A172 (cell line): ENCODE results near the gene MYO3A. TPM values are rescaled to one million over a fixed set of nuclear protein-coding genes. Genes with fewer than 3 reads are reported as not detected.
A peak's percentile ranks its signal among the peaks of the same experiment; 100 is the strongest.
"Not testable (repeated sequence)": the region's sequence is repeated elsewhere in the genome, so short reads cannot be mapped to it uniquely, and the experiment has no call there.

Source experiments
- DNase-seq: peaks from one replicate; pipeline ENCODE4 v3.0.0-alpha.2; 2015; ENCODE audit warnings: low spot score
- total RNA-seq: library from RNA; depleted of rRNA; stranded (reverse); fragments of >200 nt; shearing (Covaris generic); gene quantifications from 2 replicates; pipeline ENCODE4 v1.2.3, GENCODE V29; 2014

The MYO3A gene
- total RNA-seq, 1 experiment from 2014 or later, result not detected

DNA sequence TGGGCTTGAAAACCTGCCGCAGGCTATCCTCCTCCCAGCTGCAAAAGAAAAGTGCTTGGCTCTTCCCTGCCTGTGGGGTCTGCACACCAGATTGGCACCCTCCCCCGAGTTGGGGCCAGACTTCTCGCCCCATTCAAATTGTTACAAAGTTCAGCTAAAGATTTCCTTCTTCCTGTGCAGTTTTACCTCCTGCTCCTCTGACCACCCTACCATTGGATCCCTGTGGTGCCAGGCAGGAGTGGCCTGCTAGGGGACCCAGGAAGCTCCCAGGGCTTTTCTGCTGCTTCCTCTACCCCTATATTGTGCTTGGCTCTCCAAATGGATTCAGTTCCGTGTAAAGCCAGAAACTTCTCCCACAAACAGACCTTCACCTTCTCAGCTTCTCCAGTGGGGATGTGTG, 147.4 kb downstream of the MYO3A start:
- DNase-seq, result no peak

DNA sequence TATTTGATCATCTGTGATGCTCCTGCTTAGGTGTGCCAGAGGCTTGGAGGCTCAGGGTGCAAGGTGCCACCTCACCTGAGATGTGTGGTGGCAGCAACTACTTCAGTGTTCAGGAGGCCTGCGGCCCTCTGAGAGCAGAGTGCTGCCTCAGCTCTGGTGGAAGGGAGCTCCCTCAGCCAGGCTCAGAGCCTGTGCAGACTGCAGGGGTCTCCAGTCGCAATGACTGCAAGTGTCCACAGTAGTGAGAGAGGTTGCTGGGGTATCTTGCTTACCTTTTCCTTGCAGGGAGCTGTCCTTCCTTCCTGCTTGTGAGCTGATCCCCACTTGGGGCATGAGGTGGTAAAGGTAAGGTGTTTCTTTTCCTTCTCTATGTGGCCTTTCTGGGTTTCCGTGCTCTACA, 151.5 kb downstream of the MYO3A start:
- DNase-seq, result no peak

DNA sequence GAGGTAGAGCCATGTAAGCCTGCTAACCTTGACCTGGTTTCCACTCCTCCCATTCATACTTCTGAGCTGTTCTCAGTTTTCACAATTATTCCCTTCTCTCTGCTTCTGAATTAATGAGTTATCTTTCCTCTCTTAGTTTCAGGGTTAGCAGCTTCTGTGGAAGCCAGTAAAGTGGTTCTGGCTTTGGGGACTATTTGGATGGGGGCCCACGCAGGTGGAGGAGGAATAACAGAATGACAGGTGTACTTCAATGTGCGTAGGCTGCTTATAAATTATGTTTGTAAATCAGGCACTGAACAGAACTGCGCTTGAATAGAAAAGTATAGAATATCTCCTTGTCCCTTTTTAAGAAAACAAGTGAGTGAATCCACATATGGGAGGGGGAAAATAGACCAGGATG, 153.6 kb downstream of the MYO3A start:
- no peak for DNase-seq

DNA sequence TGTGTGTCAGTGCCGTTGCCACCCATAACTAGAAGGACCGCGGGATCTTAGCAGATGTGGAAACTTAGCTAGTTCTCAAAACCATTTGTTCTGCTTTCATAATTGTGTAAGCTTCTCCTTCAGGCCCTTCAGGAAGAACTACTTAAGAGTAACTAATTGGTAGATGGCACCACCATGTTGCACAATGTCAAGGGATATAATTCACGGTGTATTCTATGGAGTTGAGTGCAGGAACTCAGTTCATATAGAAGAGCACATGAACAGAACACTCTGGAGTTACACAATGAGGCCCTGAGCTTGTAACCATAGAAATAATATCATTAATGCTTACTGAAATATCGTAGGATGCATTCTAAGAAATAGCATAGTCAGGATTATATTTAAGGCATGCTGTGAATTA, 156.0 kb downstream of the MYO3A start:
- no peak for DNase-seq

DNA sequence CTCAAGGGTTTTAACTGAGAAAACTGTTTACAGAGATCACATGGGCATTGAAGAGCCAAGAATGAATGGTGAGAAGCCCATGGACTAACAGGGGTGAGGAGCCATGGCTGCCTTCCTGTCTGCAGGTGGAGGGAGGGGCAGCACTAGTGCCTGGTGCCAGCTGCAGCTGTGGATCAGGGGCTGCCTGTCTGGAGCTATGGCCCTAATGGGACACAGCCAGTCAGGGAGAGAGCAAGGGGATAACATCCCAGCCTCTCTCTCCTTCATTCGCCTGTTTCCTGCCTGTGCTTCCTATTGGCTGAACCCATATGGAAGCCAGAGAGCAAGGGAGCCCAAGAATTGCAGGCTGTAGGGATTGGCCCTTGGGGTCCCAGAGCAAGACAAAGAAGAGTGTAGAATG, 156.7 kb downstream of the MYO3A start:
- DNase-seq, result no peak

DNA sequence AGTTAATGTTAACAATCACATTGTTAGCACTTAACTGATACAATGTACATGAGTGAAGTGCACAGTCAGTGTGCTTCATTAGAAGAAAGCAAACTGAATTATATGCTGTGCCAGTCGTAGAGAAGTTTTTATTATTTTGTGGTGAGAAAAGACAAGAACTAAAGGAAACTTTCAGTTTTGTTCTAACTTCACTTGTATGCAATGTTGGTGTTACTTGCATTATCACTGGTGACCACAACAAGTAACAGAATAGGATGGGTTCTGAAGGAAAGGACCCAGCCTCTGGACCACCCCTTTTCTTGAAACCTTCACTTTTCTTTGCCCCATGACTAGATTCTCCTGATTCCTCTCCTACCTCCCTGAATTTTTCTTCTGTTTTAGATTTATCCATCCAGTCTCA, 159.2 kb downstream of the MYO3A start:
- no peak for DNase-seq

DNA sequence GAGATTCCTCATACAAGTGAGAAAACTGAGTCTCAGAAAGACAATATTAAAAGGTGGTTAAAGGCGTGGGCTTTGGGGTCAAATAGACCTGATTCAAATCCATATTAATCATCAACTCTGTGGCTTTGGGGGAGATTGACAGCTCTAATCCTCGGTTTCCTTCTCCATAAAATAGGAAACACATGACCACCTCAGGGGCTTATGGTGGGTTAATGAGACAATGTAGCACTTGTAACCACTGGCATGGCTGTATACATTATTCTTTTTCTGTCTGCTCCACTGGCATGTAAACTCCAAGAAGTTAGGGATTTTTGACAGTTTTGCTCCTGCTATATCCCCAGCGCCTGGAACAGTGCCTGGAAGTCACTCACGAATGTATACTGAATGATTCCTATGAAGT, 161.8 kb downstream of the MYO3A start:
- no peak for DNase-seq

DNA sequence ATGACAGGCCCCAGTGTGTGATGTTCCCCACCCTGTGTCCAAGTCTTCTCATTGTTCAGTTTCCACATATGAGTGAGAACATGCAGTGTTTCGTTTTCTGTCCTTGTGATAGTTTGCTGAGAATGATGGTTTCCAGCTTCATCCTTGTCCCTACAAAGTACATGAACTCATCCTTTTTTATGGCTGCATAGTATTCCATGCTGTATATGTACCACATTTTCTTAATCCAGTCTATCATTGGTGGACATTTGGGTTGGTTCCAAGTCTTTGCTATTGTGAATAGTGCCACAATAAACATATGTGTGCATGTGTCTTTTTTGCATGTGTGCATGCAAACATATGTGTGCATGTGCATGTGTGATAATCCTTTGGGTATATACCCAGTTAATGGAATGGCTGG, 163.5 kb downstream of the MYO3A start:
- not testable (repeated sequence) for DNase-seq

DNA sequence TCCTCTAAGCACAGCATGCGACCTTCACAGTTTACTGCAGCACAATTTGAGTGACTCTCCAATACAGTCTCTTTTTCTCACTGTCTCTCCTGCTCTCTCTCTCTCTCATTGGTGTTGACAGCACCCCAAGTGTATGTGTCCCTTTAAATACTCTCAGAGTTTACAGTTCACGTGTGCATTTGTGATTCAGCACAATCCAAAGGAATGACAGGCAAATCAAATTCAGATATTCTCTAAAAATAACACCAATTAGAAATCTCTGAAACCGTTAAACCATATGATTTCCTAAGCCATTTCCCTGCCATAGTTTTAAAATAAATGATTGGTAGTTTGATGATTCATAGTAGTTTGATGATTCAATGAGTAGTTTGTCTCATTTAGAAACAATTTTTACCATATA, 178.5 kb downstream of the MYO3A start:
- DNase-seq, result peak; percentile 59

DNA sequence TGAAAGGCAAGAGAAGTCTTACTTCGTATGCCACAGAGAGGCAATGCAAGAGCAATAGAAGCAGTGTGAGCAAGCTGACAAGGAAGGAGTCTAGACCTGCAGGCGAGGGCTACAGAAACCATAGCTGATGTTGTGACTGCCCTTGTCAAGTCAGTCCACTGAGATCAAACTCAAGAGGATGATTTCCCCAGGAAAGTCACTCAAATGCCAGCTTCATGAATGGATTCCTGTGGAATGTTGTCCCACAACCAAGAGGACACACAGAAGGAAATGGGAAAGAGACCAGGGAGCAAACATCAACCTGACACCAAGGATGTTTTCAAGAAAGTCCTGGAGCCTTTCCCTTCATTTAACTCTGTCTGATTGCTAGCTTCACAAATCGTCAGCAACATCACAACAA, 204.6 kb downstream of the MYO3A start:
- no peak for DNase-seq

DNA sequence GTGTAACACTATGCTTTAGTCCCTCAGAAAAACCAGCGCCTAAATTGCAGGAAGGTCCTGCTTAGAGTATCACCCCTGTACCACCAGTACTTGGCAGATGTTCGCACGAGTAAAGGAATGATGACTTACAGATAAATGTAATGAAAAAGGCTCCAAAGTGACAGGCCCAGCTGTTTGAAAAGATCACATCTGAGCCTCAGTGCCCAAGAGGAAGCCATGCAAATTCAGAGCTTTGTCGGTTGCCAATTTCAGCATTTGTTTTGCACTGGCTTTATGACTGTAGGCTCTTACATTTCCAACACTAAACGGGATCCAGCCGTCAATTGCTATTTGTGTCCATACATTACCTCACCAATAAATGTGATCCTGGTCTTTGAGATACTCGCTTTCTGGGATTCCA, 222.0 kb downstream of the MYO3A start:
- no peak for DNase-seq

DNA sequence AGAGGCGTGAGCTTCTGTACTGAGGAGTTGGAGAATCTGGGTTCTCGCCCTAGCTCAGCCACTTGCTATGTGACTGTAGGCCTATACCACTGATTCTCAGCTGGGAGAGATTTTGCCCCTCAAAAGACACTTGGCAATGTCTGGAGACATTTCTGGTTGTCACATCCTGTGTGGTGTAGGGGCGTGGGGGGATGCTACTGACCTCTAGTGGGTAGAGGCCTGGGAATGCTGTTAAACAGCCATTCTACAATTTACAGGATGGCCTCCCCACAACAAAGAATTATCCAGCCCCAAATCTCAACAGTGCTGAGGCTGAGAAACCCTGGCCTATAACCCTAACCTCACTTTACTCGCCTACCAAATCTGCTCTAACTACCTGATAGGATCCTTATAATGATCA, 223.7 kb downstream of the MYO3A start:
- peak; percentile 6 for DNase-seq

DNA sequence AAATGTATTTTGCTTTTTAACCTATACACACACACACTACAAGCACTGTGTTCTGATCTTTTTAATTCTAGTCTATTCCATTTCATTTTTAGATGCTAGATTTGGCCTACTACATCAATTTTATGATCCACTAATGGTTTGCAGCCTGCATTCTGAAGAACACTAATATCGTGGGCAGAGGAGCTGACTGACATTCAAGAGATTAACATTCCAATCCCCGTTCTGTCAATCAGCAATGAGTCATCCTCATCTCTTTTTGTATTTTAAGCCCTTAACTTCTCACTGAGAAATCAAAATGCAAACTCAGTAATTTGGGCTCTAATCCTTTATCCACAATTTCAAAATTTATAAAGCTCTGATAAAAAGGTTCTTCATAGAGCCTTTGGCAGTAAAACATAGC, 235.4 kb downstream of the MYO3A start:
- no peak for DNase-seq

DNA sequence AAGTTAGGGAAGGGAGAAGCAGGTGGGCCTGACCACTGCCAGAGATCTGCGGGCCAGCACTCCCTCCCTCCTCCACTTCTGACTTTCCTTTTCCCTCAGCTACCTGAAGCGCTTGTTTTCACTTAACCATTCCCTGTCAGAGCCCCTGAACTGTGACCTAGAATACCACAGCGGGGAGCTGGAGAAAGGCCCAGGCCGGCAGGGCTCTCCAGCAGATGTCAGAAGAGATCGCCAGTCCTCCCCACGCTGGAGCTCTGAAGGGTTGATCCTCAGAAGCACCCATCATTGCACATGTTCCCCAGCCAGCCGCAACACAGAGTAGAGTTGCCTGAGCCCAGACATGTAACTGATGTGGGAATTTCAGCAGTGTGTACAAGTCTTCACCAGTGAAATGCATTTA, 238.1 kb downstream of the MYO3A start:
- DNase-seq, result no peak

DNA sequence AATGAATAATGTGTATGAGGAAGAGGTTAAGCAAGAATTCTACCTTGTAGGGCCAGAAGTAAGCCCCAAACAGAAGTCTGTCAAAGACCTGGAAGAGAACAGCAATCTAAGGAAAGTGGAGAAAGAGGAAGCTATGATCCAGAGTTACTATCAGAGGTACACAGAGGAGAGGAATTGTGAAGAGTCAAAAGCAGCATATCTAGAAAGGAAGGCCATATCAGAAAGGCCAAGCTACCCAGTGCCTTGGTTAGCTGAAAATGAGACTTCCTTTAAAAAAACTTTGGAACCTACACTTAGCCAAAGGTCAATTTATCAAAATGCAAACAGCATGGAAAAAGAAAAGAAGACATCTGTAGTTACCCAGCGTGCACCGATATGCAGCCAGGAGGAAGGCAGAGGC, 239.8 kb downstream of the MYO3A start:
- DNase-seq, result no peak

DNA sequence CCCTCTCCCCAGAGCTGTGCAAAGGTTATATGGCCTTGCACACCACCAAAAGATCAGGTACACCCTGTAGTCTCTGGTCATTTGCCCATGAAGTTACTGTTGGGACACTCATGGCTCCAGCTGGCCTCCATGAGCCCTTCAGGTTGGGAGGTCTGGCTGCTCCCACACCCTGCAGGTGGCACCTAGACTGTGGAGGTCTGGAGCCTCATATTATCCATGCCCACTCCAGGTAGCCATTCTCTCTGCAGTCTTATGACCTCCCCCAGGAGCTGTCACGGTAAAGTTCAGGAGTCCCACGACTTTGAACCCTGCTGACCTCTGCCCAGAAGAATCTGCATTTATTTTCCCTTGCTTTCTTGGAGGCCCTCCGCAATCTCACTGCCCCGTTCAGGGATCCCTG, 243.3 kb downstream of the MYO3A start:
- no peak for DNase-seq

DNA sequence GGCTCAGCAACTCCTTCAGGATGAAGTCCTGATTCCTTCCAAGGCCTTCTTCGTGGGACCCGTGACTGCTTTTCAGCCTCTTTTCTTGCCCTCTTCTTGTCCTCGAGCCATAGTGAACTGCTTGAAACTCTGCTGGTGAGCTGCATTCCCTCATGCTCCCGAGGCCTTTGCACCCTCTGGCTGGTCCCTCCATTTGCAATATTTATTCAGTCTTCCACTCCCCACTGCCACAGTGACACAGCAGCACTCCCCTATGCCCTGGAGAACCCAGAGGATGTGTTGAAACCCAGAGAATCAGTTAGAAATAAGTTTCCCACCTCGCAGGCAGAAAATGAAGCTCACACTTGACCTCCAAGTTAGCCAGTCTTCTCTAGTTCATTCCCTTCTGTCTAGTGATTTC, 260.2 kb downstream of the MYO3A start:
- no peak for DNase-seq

DNA sequence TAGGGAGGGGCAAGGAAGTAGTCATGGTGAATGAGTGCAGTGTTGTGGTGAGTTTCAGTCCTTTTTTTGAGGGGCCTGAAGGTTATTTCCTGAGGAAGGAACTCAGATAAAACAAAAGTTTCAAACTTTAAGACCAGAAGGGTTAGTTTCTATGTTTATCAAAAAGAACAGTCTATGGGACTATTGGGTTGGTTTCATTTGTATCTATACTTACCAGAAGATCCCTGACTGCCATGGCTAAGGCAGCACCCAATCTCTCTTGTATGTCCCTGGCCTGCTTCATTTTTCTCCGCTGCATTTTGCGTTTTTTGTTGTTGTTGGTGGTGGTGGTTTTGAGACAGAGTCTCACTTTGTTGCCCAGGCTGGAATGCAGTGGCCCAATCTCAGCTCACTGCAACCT, 263.2 kb downstream of the MYO3A start:
- DNase-seq, result no peak

DNA sequence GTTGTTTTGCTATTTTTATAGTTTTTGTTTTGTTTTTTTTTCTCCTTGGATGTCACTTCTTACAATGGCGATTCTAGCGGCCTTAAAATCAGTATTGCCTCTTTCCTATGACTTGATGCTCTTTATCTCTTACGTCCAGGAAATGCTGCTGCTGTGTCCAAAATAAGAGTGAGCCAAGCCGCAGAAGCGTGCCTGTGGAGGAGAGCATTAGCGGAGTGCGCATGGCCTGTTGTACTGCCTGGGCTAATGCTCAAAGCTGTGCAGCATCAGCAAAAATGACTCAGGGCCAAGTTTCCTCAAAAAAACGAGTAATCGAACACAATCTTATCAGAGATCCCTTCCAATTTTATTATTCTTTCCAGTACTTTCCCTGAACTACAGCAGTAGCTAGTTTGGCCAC, 264.1 kb downstream of the MYO3A start:
- no peak for DNase-seq

DNA sequence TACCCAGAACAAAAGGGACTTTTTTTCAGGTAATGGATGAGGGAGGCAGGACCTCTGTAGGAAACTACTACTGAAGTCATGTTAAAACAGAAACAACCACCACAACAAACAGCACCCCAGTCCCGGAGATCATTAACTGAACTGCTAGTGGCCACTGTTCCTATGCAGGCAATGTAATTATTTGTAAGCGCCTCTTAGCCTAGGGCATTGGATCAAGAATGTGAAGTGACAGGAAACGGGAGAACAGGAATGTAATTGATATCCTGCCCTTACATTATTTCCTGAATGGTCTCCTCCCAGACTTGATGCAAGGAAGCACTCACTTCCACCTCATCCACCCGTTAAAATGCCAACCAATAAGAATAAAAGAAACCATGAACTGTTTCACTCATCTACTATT, 265.8 kb downstream of the MYO3A start:
- DNase-seq, result peak; percentile 4

DNA sequence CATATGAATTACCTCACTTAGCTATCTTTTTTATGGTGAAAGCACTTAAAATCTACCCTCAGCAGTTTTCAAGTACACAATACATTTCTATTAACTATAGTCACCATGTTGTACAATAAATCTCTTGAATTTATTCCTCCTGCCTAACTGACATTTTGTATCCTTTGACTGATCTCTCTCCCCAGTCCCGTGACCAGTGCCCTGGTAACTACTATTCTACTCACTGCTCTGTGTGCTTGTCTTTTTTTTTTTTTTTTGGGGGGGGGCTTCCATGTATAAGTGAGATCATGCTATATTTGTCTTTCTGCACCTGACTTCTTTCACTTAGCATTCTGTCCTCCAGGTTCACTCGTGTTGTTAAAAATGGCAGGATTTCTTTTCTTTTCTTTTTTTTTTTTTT, 271.2 kb downstream of the MYO3A start:
- no peak for DNase-seq

DNA sequence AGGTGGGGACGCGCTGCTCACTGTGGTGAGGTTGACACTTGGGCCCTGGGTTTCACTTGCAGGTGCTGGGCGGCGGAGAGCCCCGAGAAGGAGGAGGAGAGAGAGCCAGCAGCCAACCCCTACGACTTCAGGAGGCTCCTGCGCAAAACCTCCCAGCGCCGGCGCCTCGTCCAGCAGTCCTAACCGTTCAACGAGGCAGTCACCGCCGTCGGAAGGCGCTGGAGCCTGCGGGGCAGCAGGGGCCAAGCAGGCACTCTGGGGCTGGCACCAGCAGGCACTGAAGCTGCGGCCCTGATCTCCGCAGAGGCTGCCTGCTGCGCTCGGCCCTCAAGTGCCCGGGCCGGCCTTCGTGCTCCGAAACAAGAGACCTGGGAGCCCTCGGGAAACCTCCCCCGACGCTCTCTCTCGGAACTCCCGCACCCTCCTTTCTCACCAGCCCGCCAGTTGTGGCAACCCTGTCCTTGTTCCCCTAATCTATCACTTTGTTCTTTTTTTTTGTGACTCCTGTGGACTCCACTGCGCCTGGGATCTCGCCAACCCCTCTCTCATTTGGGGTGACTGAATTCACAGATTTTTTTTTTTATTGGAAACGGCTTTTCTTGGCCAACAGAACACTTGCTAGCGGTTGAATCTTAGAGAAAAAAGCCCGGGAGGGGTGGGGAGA, 277.9 kb downstream of the MYO3A start:
- no peak for DNase-seq

DNA sequence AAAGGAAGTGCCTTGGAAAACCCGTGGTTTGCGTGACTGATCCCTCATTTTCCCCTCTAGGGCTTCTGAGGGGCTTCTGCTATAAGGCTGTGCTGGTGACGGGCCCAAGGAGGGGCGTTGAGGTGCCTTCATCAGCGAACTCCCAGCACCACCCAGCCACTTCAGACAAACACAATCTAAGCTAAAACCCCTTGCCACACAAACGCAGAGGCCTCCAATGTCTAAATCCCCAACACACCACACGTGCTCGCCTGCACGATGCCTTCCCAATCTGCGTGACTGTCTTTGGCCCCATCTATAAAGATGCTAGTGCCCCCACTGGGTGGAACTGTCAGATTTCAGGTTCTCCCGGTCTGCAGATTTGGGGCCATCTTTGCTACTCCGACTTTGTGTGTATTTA, 278.5 kb downstream of the MYO3A start:
- DNase-seq, result no peak

DNA sequence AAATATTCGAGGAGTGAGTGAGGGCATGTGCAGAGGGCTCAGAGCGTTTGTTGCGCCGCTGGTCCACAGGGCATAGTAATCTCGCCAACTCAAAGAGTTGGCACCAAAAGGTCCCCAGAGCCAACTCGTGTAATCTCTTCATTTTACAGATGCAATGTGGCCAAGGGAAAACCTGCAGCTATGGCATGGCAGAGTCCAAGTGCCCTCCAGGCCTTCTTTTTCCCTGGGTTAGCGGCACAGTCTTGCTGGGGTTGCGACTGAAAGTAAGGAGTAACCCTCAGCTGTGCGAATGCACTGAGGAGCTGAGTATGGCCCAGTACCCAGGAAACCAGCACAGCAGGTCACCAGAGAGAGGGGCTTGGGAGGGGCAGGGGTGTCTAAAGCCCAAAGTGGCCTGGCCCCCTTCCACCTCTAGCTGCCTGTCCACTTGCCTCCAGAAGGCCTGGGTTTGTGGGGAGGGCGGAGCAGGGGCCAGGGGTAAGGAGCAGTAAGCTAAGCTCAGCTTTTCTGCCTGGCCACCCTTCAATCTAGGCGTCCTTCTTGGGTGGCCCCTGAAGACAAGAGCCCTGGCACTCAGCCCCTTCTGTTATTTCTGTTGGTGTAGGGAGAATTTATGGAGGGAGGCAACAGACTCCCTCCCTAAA, 279.2 kb downstream of the MYO3A start:
- no peak for DNase-seq
